Stimulated activated CD4-positive, alpha-beta T cell treated with anti-CD3 and anti-CD28 coated beads, TNF-alpha, amount 100 ng/mL, for 4 hours (primary cell): ENCODE data around the gene ERMN.
A peak's percentile ranks its signal among the peaks of the same experiment; 100 is the strongest.
"Not testable (repeated sequence)": the region's sequence is repeated elsewhere in the genome, so short reads cannot be mapped to it uniquely, and the experiment has no call there.

Experiments
- DNase-seq, 3 experiments: peaks; one replicate each; pipeline ENCODE4 v3.0.0-alpha.2; 2020; ENCODE audit warnings: low read depth in 3 of 3

The ERMN gene, protein sequence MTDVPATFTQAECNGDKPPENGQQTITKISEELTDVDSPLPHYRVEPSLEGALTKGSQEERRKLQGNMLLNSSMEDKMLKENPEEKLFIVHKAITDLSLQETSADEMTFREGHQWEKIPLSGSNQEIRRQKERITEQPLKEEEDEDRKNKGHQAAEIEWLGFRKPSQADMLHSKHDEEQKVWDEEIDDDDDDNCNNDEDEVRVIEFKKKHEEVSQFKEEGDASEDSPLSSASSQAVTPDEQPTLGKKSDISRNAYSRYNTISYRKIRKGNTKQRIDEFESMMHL

GRCh38 chr2:157325786-157326185 lies at the start of gene ERMN:
ERMN (minus strand) TSS chr2:157325824; CDS start chr2:157325642, 182 bp downstream.
- DNase-seq = no peak

GRCh38 chr2:157375384-157375783 lies 49.8 kb upstream of the ERMN start:
- DNase-seq = no peak

- not testable (repeated sequence) for DNase-seq
Observed at GRCh38 chr2:157368508-157368907, 42.9 kb upstream of the ERMN start.

DNA sequence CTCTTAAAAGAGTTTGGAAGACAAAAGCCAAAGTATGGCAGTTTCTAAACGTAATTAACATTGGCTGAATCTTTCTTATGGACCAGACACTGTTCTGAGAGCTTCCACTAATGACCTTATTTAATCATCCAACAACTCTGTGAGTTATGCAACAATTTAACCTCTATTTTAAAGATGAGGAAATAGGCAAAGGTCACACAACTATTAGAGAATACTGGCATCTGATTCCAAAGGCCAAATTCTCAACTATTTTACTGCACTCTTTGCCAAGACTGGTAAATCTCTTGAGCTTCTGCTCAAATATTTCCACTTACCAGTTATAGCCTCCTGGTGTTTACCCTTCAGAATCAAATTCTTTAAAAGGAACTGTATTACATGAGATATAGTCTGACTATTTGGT lies 42.1 kb upstream of the ERMN start:
- DNase-seq = no peak

GRCh38 chr2:157364257-157364974 lies 38.8 kb upstream of the ERMN start:
- DNase-seq = no peak

DNA sequence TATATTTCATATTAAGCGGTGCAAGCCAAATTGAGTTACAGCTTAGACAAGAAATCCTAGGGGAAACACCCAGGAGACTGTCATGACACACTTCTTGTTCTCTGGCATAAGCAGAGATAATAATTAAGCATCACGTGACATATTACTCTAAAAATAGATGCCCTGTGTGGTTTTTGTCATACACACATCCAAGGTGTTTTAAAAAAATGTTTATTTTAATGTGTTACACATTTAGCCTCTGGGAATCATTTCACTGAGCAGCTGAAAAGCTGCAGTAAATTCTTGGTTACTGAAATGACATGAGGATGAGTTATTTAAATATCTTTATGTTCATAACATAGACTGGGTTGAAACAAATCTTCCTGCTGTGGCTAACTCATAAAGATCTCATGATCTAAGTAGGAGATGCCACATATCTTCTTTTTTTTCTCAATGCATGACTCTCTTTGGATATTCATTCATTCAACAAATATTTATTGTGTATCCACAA lies 38.0 kb upstream of the ERMN start:
- DNase-seq = no peak

- no peak for DNase-seq
Observed at GRCh38 chr2:157362627-157363026, 37.0 kb upstream of the ERMN start.

GRCh38 chr2:157361526-157361925 lies 35.9 kb upstream of the ERMN start:
- no peak for DNase-seq

- no peak for DNase-seq
Observed at GRCh38 chr2:157359628-157360027, 34.0 kb upstream of the ERMN start.

- no peak for DNase-seq
Observed at GRCh38 chr2:157355618-157356017, 30.0 kb upstream of the ERMN start.

DNA sequence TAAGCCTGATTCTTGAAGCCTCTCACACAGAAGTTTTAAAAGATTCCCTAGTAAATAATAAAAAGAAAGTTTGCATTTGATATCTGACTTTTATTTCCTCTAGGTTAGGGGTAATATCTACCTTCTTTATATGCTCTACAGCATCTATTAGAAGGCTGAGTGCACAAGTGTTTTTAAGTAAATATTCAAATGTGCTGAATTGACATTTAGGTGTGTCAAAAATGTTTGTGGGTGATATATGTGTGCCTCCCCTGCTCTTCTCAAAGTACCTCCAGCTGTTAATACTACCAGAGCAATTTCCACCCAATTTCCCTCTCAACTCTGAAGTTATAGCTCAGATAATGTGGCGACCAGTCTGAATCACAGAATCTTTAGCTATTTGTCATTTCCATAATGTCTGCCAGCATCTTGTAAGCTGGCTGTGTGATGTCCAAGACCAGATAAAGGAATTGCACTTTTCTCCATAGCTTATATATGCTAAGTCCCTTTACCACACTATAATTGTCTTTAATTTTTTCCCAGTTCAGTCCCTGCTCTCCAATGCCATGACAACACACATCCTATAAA lies 24.4 kb upstream of the ERMN start:
- no peak for DNase-seq

DNA sequence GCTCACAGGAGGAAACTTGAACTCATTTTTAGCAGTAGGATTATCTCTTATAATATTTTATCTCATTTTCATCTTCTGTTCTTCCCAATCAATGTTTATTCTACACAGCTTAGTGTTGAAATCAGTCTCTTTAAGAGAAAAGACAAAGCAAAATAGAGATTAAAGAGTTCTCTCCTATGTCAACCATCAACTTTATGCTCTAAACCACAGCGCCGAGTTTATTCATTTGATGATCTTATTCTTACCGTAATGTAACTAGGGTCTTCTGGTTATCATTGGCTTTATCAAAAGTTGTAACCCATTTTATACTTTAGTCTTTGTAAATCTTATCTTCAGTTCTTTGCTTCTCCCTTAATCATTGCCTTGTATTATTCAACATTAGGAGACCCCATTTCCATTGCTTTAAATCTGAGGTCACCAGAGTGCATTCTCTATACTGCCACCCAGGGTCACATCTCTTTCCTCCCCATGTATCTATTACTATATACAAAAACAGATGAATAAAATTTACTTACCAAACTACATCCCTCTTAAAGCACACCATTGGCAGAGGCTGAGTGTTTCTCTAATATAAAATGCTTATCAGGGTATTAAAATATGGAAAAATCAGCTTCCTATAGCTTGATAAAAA lies 22.8 kb upstream of the ERMN start:
- no peak for DNase-seq

DNA sequence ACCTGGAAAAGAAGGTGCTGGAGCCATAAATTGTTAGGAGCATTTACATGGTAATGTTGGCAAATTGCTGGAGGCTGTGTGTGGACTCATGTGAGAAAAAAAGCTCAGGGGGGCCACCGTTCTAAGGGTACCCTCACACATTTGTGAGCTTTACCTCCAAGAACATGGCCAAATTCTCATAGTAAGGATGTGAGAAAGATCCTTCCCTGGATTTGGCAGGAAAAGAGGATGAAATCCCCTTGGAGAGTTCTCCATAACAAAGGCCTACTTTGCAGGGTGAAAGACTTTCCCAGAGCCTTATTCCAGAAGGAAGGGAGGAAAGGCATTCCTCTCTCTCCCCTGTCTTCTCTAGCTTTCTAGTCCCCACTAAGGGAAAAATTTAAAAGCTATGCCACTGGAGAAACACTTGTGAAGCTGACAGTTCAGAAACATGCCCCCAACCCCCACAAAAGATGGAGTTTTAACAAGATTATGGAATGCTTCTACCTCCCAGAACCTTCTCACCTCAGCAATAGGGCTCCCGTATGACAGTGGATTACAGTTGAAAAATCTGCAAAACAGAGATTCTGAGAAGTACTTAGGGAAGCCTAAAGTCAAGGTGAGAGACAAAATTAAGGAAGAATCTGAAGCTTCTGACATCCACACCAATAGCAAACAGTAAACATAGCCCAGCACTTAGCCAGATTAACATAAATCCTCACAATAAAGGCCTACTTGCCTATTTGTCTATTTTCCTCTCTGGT lies 20.2 kb upstream of the ERMN start:
- no peak for DNase-seq

- DNase-seq = not testable (repeated sequence)
Observed at GRCh38 chr2:157341381-157341780, 15.8 kb upstream of the ERMN start.

DNA sequence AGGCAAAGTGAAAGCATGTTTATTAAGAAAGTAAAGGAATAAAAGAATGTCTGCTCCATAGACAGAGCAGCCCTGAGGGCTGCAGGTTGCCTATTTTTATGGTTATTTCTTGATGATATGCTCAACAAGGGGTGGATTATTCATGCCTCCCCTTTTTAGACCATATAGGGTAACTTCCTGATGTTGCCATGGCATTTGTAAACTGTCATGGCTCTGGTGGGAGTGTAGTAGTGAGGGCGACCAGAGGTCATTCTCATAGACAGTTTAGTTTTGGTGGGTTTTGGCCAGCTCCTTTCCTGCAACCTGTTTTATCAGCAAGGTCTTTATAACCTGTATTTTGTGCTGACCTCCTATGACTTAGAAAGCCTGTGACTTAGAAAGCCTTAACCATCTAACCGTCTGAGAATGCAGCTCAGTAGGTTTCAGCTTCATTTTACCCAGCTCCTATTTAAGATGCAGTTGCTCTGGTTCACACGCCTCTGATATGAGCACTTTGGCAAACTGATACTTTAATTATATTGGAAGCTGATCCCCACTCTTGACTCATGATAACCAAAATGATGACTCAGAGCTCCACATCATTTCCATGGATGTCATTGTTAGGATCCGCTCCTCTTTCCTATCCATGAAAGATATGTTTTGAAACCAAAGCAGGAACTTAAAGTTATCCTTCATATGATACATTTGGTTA lies 14.5 kb upstream of the ERMN start:
- no peak for DNase-seq

GRCh38 chr2:157337978-157338377 lies 12.4 kb upstream of the ERMN start:
- DNase-seq = no peak

GRCh38 chr2:157336137-157337010 lies 10.8 kb upstream of the ERMN start:
- peak in 1 of 3 experiments; percentile 20 for DNase-seq

DNA sequence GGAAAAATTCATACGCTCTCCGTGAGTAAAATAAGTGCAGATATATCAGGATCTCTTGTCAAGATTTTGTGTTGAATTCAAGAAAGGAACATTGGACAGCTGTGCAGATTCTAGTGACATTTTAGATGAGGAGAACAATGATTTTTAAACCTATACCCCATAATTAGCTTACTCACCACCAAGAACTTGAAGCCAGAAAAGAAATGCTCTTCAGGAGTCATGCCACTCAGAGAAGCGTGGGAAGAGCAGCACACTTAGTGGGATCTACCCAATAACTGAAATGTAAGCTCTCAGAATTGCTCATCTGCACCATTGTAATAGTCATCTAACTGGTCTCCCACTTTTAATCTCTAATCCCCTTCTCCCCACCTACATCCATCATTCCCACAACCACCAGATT lies 9.2 kb upstream of the ERMN start:
- DNase-seq = no peak

- DNase-seq = no peak
Observed at GRCh38 chr2:157334335-157334734, 8.7 kb upstream of the ERMN start.
